Urinary bladder (tissue), 4 donors: ENCODE data around the gene ROR1. TPM values are rescaled to one million over a fixed set of nuclear protein-coding genes. Genes with fewer than 3 reads are reported as not detected.

ENCODE experiments used
- DNase-seq: peaks from one replicate; pipeline ENCODE4 v3.0.0-alpha.2; 2015; ENCODE audit errors: extremely low spot score
- H3K27ac ChIP-seq: one replicate; pipeline ENCODE4 v1.5.1; 2013; ENCODE audit warnings: low read depth, mild to moderate bottlenecking, moderate library complexity
- H3K36me3 ChIP-seq: one replicate; pipeline ENCODE4 v1.6.1; 2013; ENCODE audit warnings: mild to moderate bottlenecking, moderate library complexity; ENCODE audit not compliant: insufficient read depth
- H3K4me1 ChIP-seq: one replicate; pipeline ENCODE4 v1.6.1; 2013; ENCODE audit warnings: mild to moderate bottlenecking, moderate library complexity; ENCODE audit not compliant: insufficient read depth
- H3K4me3 ChIP-seq: one replicate; pipeline ENCODE4 v1.5.1; 2013; ENCODE audit warnings: low read depth, low read length
- WGBS: extraction: QIAGEN DNeasy Blood & Tissue Kit; methylation state at CpG from one replicate; pipeline ENCODE4 v1.1.7; 2013; 5-methylcytosine and 5-hydroxymethylcytosine counted together
- polyA plus RNA-seq: library from polyadenylated mRNA; stranded (reverse); fragments of 200-250 nt; gene quantifications from one replicate; pipeline ENCODE4 v1.2.3, GENCODE V29; 2013
- total RNA-seq: library from RNA; depleted of rRNA; stranded (reverse); fragments of >200 nt; gene quantifications from one replicate; pipeline ENCODE4 v1.2.3, GENCODE V29; 2014
- donor health status: healthy with polysubstance abuse.
- donor health status: healthy.

ROR1 gene
- total and polyA plus RNA-seq, 2 donors, result 5.9 to 33.2 TPM

DNA sequence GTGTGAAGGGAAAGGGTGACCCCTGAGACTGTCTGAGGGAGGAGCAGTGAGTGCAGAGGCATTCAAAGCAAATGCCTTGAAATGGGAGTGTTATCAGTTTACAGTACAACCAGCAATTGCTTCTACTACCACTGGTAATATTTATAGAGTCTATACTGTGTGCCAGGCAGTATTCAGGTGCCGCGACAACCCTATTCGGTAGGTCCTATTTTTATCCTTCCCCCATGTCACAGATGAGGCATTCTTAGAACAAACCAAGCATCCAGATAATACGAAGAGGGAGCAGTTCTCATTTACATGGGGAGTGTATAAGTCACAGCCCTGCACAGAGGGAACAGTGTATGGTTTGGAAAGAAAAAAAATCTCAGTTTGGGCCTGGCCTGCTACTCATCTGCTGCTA, 18.3 kb downstream of the ROR1 start:
- Histone ChIP-seq H3K27ac (no peak overlapping the region), H3K4me3 (no peak overlapping the region), H3K36me3 (no peaks in the 10 kb centered on the region), H3K4me1 (peaks cover 2% of the 10 kb centered on the region)
- 71% methylated on average over 4 of the region's 4 CpGs for WGBS
- DNase-seq, result no peak

DNA sequence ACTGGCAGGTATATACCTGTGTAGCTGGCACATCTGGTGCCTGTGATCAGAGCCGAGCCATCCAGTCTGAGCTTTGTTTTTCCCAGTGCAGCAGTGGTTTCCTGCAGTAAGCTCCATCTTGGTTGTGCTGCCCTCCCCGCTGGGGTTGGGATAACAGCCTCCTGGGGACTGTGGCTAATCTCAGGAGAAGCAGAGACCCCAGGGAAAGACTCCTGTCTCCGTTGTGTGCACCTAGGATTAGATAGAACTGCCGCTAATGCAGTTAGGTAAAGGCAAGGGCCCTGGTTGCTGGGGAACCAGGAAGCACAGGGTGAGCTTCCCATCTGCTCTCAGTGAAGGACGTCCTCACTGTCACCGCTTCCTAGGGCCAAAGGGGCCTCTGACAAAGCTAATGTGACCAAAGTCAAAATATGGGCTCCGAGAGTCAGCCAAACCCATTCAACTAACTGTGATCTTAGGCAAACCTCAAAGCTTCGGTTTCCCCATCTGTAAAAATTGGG, 20.0 kb downstream of the ROR1 start:
- DNase-seq, result no peak
- H3K36me3 ChIP-seq, result no peaks in the 10 kb centered on the region
- H3K4me1 ChIP-seq, result peaks cover 2% of the 10 kb centered on the region
- 91% methylated on average over 8 of the region's 8 CpGs for WGBS
- no peak overlapping the region for H3K27ac ChIP-seq
- H3K4me3 ChIP-seq, result no peak overlapping the region

DNA sequence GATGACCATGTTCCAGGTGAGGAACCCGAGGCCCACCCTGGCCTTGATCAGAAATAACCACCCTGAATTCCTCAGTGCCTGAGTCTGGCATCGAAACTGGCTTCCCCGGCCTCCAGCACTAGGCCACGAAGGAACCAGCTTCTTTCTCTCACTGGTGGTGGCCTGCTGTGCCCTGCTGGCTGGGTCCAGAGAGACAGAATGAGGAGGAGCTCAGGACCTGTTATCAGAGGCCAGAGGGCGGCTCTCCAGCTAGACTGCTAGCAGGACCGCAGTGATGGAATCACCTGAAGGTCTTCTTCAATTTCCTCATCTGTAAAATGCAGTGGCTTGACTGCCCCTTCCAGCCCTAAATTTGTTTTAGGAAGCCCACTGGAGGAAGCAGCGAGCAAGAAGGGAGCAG, 20.5 kb downstream of the ROR1 start:
- 95% methylated on average over 7 of the region's 7 CpGs for WGBS
- H3K27ac ChIP-seq, result no peak overlapping the region
- no peak for DNase-seq

DNA sequence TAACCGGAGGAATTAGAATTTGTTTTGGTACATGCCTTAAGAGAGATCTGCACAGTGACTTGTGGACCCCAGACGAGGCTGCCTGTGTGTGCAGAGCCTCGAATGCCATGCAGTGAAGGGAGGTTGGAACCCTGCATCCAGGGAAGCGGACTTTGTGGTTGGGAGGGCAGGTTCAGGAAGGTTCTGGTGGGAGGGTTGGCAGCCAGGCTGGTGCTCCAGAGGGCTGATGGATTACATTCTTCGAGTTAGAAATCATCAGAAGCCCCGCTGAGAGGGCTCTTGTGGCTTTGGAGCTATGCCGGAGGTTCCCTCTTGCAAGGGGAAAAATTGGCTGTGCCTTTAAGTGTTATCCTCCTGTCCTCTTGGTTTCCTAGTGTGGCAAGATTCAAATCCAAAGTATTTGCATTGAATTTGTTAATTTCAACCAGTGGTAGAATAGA, 21.1 kb downstream of the ROR1 start:
- no peak overlapping the region for H3K4me3 ChIP-seq
- 87% methylated on average over 7 of the region's 7 CpGs for WGBS
- H3K36me3 ChIP-seq, result no peaks in the 10 kb centered on the region
- no peak overlapping the region for H3K27ac ChIP-seq
- H3K4me1 ChIP-seq, result peaks cover 2% of the 10 kb centered on the region
- no peak for DNase-seq

More for the DNA sequence above, 20.5 kb downstream of the ROR1 start:
- no peaks in the 10 kb centered on the region for H3K36me3 ChIP-seq
- H3K4me1 ChIP-seq, result peaks cover 2% of the 10 kb centered on the region
- H3K4me3 ChIP-seq, result no peak overlapping the region

DNA sequence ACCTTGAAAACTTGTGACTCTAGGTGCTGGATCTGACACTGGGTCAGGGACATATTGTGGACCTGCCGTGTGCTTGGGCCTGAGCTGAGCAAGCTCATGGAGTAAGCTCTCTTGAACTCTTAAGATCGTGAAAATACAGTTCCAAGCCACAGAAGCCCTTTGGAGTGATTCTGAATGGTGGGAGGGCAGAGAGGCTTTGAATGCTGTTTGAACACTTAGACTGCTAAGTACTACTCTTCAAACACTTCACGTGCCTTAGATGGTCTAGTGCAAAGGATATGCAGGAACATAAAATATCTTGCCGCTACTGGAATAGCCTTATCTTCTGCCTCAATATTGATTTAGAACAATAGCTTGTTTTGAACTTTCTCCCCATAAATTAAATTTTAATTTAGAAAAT, 21.6 kb downstream of the ROR1 start:
- WGBS, result 78% methylated on average over 4 of the region's 4 CpGs
- no peak for DNase-seq
- no peak overlapping the region for H3K4me3 ChIP-seq
- no peaks in the 10 kb centered on the region for H3K4me1 ChIP-seq
- H3K36me3 ChIP-seq, result no peaks in the 10 kb centered on the region
- H3K27ac ChIP-seq, result no peak overlapping the region

DNA sequence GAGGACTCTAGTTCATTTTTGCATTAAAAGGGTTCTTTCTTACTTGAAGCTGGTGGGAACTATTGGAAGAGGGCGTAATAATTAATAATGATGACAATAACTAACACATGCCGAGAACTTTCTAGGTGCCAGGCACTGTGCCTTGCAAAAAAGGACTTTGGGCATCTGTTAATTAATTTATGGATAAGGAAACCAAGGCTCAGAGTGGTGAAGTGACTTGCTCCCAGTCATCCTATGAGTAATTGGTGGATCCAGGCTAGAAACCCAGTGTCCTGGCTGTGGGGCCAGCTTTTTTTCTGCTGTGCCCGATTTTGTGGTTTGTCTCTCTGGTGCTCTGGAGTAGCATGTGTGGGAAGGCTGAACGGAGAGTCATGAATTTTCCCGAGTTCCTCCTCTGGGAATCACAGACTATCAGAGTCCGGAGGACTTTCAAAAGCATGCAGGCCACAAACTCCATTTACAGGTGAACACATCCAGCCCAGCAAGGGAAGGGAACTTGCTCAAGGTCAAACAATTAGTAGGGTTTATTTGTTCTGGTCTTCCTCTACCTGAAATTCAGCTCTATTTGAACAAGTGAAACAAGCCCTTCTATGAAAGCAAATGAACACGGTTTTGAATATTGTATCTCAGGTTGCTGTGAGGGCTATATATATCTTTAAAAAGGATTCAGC, 23.4 kb downstream of the ROR1 start:
- no peak for DNase-seq
- Histone ChIP-seq H3K4me3 (no peak overlapping the region), H3K36me3 (no peaks in the 10 kb centered on the region), H3K27ac (no peak overlapping the region), H3K4me1 (no peaks in the 10 kb centered on the region)
- 89% methylated on average over 7 of the region's 7 CpGs for WGBS

DNA sequence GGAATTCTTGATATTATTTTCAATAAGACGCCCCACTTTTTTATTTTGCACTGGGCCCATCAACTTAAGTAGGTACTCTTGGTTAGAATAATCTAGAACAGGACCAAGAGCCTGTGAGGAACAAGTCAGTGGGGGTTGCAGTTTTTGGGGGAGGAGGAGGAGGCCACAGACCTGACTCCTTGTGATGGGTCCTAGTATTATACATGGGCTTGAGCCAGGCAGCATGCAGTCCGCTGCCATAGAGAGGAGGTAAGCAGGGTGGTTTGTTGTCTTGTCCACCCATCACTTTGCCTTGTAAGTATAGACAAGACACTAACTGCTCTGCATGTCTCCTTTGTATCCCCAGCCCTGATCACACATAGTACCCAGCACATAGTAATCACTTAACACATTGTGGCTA, 24.5 kb downstream of the ROR1 start:
- 50% methylated on average over 2 of the region's 2 CpGs for WGBS
- Histone ChIP-seq H3K4me1 (no peaks in the 10 kb centered on the region), H3K36me3 (no peaks in the 10 kb centered on the region), H3K4me3 (no peak overlapping the region), H3K27ac (no peak overlapping the region)
- DNase-seq, result no peak

DNA sequence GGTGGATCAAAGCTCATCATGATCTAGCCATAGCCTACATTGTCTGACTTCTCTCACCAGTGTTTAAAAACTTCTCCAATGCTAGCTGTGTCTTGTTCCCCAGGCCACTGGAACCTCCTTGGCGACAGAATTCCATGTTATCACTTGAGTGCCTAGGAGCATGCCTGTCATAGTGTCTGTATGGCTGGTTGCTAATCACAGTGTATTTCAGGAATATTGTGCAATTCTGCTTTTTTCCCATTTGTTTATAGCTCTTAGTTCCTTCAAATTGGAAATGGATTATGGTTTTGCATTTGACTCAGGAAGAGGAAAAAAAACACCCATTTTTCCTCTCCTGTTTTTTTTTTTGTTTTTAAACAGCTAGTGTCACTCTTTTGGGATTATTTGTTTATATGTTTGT, 25.5 kb downstream of the ROR1 start:
- H3K4me3 ChIP-seq, result no peak overlapping the region
- no peaks in the 10 kb centered on the region for H3K4me1 ChIP-seq
- H3K36me3 ChIP-seq, result no peaks in the 10 kb centered on the region
- H3K27ac ChIP-seq, result no peak overlapping the region
- 67% methylated on average over 1 of the region's 1 CpG for WGBS
- no peak for DNase-seq

DNA sequence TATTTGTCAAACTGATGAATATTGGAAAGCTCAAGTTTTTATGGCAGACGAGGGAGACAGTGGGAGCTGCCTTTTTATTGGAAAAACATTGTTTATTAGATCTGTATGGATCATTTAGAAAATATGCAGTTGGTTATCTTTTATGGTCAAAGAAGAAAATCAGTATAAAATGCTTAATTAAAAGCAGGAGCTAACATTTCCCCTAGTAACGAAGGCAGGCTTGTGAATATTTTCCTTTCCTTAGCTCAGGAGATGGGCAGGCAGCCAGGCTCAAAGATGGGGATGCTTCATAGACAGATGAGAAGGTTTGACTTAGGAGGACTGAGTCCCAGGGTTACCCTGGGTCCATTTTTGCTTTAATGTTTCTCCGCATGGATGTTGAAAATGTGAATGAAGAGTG, 26.0 kb downstream of the ROR1 start:
- Histone ChIP-seq H3K4me3 (no peak overlapping the region), H3K36me3 (no peaks in the 10 kb centered on the region), H3K27ac (no peak overlapping the region), H3K4me1 (no peaks in the 10 kb centered on the region)
- 43% methylated on average over 3 of the region's 3 CpGs for WGBS
- DNase-seq, result peak; percentile 35

DNA sequence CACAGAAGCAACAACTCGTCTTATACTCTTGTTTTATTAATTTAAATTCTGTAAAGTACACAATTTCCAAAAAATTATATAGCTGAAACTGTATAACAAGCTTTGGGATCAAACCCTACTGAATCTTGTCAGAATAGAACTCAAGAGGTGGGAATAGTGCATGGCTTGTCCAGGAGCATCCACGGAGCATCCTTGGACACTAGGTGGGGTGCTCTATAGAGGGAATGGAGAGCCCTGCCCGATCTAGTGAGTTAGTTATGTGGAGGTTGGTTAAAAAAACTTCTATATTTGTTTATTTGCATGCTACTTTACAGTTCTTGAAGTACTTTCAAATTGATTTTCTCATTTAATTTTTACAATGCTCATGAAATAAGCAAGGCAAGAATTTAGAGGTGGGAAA, 28.3 kb downstream of the ROR1 start:
- no peak overlapping the region for H3K27ac ChIP-seq
- WGBS, result 90% methylated on average over 3 of the region's 3 CpGs
- H3K36me3 ChIP-seq, result no peaks in the 10 kb centered on the region
- no peak overlapping the region for H3K4me3 ChIP-seq
- no peaks in the 10 kb centered on the region for H3K4me1 ChIP-seq
- no peak for DNase-seq

DNA sequence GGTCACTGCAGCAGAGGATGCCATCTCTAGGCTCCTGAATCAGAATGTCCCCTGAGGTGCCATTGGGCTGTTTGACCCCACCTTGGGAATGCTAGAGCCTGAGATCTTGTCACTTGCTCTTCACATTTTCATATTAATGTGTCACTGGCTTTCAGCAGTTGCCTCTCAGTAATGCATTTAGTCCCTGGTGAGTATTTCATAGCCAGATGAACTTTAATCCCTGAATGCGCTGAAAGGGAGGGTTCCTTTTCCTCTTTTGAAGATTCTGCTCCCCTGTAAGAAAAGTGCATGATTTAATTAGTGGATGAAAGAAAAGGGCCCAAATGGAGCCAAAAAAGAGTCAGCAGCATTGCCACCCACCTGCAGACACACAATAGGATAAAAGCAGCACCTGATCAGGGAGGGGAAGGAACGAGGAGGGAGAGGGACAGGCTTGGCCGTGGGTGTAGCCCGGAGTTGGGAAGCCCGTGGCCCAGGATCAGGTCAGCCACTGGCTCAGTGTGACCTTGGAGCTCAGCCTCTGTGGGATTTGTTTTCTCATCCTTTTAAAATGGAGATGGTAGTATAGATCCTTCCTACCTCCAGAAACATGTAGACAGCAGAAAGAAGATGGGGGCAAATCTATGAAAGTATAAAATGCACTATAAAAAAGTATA, 31.1 kb downstream of the ROR1 start:
- no peak overlapping the region for H3K27ac ChIP-seq
- 74% methylated on average over 5 of the region's 5 CpGs for WGBS
- no peaks in the 10 kb centered on the region for H3K36me3 ChIP-seq
- no peaks in the 10 kb centered on the region for H3K4me1 ChIP-seq
- no peak for DNase-seq
- no peak overlapping the region for H3K4me3 ChIP-seq

DNA sequence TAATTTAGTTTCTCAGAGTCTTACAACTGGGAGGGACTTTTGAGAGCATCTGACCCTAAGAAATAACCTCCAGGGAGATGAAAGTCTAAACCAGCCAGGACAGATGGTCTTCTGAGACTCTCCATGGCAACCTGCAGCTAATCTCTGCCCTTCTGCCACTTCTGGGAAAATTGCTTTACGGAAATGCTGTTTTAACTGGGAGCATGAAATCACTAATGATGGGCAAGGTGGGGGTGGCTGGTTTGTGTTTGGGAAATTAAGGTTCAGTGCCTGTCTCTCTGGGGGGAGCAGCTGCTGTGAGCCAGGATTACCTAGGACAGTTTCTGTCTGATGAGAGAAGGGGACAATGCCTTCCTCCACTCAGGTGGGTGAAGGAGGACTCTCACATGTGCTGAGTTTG, 33.2 kb downstream of the ROR1 start:
- WGBS, result 84% methylated on average over 1 of the region's 1 CpG

DNA sequence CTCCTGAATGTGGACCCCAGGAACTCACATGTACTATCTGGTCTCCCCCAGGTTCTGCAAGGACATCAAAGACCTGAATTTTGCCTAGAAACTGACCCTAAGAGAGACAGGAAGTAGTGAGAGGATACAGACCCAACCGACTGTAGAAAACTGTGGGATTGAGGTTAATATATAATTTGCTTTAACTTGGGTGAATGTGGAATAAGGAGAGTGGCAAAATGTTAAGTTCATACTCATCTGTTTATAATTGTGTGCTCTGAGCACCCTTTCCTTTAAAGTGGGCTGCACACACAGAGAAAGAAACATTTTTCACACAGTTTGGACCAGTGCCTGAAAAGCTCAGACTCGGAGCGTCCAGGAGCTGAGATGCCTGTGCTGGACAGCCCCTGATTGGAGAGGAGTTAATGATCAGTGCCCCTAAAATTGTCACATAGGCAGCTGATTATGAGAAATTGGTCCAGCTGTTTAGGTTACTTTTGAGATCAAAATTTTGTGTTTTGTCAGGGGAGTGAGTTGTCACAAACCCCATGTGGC, 37.2 kb downstream of the ROR1 start:
- DNase-seq, result no peak
- no peak overlapping the region for H3K27ac ChIP-seq
- no peaks in the 10 kb centered on the region for H3K4me1 ChIP-seq
- H3K36me3 ChIP-seq, result no peaks in the 10 kb centered on the region
- WGBS, result 40% methylated on average over 3 of the region's 3 CpGs
- no peak overlapping the region for H3K4me3 ChIP-seq

More for the DNA sequence above, 33.2 kb downstream of the ROR1 start:
- H3K4me1 ChIP-seq, result no peaks in the 10 kb centered on the region
- no peaks in the 10 kb centered on the region for H3K36me3 ChIP-seq
- H3K4me3 ChIP-seq, result no peak overlapping the region
- no peak for DNase-seq
- H3K27ac ChIP-seq, result no peak overlapping the region

DNA sequence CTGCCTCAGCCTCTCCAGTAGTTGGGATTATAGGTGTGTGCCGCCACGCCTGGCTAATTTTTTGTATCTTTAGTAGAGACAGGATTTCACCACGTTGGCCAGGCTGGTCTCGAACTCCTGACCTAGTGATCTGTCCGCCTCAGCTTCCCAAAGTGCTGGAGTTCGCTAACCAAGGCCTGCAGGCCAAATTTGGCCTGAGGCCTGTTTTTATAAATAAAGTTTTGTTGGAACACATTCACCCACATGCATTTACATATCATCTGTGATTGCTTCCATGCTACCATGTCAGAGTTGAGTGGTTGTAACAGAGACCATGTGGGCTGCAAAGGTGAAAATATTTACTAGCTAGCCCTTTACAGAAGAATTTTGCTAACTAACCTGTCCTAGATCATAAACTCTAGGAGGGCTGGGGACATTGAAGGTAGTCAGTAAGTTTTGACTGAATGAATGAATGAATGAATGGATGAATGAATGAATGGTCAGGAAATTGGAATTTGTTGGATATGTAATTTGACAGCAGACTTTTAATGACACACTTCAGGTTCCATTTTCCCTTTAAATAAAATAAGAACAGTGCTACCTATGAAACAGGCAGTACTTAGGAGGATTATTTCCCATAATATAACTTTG, 38.4 kb downstream of the ROR1 start:
- Histone ChIP-seq H3K4me3 (no peak overlapping the region), H3K36me3 (no peaks in the 10 kb centered on the region), H3K4me1 (no peaks in the 10 kb centered on the region), H3K27ac (no peak overlapping the region)
- no peak for DNase-seq
- WGBS, result 90% methylated on average over 6 of the region's 6 CpGs
